ENCODE measurements around the gene PLXNC1. TPM values are rescaled to one million over a fixed set of nuclear protein-coding genes. Genes with fewer than 3 reads are reported as not detected.

PLXNC1 gene
- total and polyA plus RNA-seq, 2 experiments from 2014 or later = 0.78 to 1.9 TPM

DNA sequence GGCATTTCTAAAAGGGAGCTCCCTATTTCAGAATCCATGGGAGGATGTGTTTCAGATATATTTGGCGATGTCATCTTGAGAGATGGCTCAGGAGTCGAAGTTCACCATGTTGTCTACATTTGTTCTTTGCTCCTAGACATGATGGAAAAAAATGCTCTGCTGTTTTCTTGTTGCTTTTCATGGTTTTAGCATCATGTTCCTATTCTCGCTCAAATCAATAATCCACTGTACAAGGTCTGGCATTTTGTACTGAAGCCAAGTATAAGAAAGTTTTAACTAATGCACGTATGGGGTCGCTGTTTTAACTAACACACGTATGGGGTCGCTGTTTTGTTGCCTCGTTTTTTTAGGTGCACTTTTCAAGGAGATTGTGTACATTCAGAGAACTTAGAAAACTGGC lies 60.9 kb downstream of the PLXNC1 start:
- 74 to 76% methylated on average over 8 of the region's 8 CpGs for WGBS, 2 experiments (ENCODE audit: low coverage in 1 of 2, low lambda C conversion rate in 2 of 2, missing lambda C conversion rate in 2 of 2)
- Histone ChIP-seq H3K27me3 (replicated peaks; ENCODE audit: insufficient read depth) (no peaks in the 10 kb centered on the region), H3K36me3 (ENCODE audit: low read depth) (no peaks in the 10 kb centered on the region), H2AFZ (no peak overlapping the region), H3K4me1 (ENCODE audit: insufficient read depth) (0 out of 2 replicates have a peak, but pooled peaks cover 5% of the 10 kb centered on the region), H3F3A (ENCODE audit: insufficient read depth) (no peaks in the 10 kb centered on the region), H3K9ac (no peak overlapping the region), H3K9me2 (ENCODE audit: insufficient read depth) (no peaks in the 10 kb centered on the region), H3K27ac (no peak overlapping the region), H3K79me2 (ENCODE audit: insufficient read depth) (no peaks in the 10 kb centered on the region), H4K20me1 (ENCODE audit: insufficient read depth) (no peaks in the 10 kb centered on the region), H3K4me2 (ENCODE audit: unreplicated experiment) (no peak overlapping the region), H3K9me3 (ENCODE audit: low read depth) (no peaks in the 10 kb centered on the region), H3K4me3 (no peak overlapping the region)
- no peak for DNase-seq
- in situ Hi-C loops (cut with MboI) = no loop called here
- TF ChIP-seq EZH2phosphoT487 (IDR thresholded peaks at IDR 0.05; ENCODE audit: insufficient read depth, low read depth) = no peak
- TF ChIP-seq EZH2 (IDR thresholded peaks at IDR 0.05; ENCODE audit: insufficient read depth, poor library complexity, severe bottlenecking) = no peak

DNA sequence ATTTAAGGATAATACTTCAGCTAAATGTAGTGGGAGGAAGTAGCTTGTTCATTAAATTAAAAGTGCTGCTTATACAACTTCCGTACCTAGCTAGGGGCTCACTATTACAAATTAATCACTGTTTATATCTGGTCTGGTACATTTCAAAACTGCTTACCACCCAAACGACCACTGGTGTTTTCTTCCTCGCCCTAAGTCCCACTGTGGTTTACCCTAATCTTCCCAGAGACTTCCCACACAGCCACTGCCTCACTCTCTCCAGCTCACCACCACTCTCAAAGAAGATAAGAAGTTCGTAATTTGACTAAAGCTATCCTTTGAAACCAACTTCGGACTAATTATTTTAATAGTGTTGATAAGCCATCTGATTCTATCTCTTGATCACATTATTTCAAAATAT lies 62.6 kb downstream of the PLXNC1 start:
- H4K20me1 ChIP-seq (ENCODE audit: insufficient read depth) = no peaks in the 10 kb centered on the region
- no peaks in the 10 kb centered on the region for H3K36me3 ChIP-seq (ENCODE audit: low read depth)
- no peak overlapping the region for H3K4me3 ChIP-seq
- no peaks in the 10 kb centered on the region for H3K9me2 ChIP-seq (ENCODE audit: insufficient read depth)
- 0 out of 2 replicates have a peak, but pooled peaks cover 5% of the 10 kb centered on the region for H3K4me1 ChIP-seq (ENCODE audit: insufficient read depth)
- no peak for DNase-seq
- no peak overlapping the region for H2AFZ ChIP-seq
- no peak overlapping the region for H3K9ac ChIP-seq
- no peaks in the 10 kb centered on the region for H3K9me3 ChIP-seq (ENCODE audit: low read depth)
- H3K27ac ChIP-seq = no peak overlapping the region
- in situ Hi-C loops (cut with MboI) = no loop called here
- no peak for TF ChIP-seq EZH2phosphoT487 (IDR thresholded peaks at IDR 0.05; ENCODE audit: insufficient read depth, low read depth)
- TF ChIP-seq EZH2 (IDR thresholded peaks at IDR 0.05; ENCODE audit: insufficient read depth, poor library complexity, severe bottlenecking) = no peak
- no peaks in the 10 kb centered on the region for H3K79me2 ChIP-seq (ENCODE audit: insufficient read depth)
- no peak overlapping the region for H3K4me2 ChIP-seq (ENCODE audit: unreplicated experiment)
- H3F3A ChIP-seq (ENCODE audit: insufficient read depth) = no peaks in the 10 kb centered on the region
- 71 to 75% methylated on average over 5 of the region's 5 CpGs for WGBS, 2 experiments (ENCODE audit: low coverage in 1 of 2, low lambda C conversion rate in 2 of 2, missing lambda C conversion rate in 2 of 2)
- H3K27me3 ChIP-seq (replicated peaks; ENCODE audit: insufficient read depth) = no peaks in the 10 kb centered on the region

DNA sequence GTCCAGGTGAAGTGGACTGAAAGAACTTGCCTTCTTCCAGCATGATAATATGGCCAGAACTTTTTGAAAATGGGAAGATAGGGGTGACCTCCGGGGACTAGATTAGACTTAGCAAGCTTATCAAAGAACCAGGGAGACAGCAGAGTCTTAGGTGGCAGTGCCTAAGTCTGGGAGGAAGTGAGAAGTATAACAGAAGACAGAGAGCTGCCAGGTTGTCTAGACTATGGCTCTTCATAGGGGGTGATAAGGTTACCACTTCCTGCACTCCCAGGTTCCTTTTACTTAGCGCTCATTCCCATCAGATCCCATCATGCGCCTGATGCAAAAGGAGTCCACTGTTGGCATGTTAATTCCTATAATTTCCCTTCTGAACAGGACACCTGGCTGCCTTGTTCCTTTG lies 69.9 kb downstream of the PLXNC1 start:
- Histone ChIP-seq H3K79me2 (ENCODE audit: insufficient read depth) (no peaks in the 10 kb centered on the region), H2AFZ (no peak overlapping the region), H3K27ac (no peak overlapping the region), H3K9me2 (ENCODE audit: insufficient read depth) (no peaks in the 10 kb centered on the region), H3K36me3 (ENCODE audit: low read depth) (no peaks in the 10 kb centered on the region), H3K4me1 (ENCODE audit: insufficient read depth) (no peaks in the 10 kb centered on the region), H3K4me3 (no peak overlapping the region), H4K20me1 (ENCODE audit: insufficient read depth) (no peaks in the 10 kb centered on the region), H3K27me3 (replicated peaks; ENCODE audit: insufficient read depth) (no peaks in the 10 kb centered on the region; the same call in 1 of the 2 replicates), H3K9me3 (ENCODE audit: low read depth) (no peaks in the 10 kb centered on the region), H3F3A (ENCODE audit: insufficient read depth) (no peaks in the 10 kb centered on the region), H3K4me2 (ENCODE audit: unreplicated experiment) (no peak overlapping the region), H3K9ac (no peak overlapping the region)
- in situ Hi-C loops (cut with MboI) = no loop called here
- TF ChIP-seq EZH2 (IDR thresholded peaks at IDR 0.05; ENCODE audit: insufficient read depth, poor library complexity, severe bottlenecking) = no peak
- no peak for TF ChIP-seq EZH2phosphoT487 (IDR thresholded peaks at IDR 0.05; ENCODE audit: insufficient read depth, low read depth)
- 88 to 91% methylated on average over 3 of the region's 3 CpGs for WGBS, 2 experiments (ENCODE audit: low coverage in 1 of 2, low lambda C conversion rate in 2 of 2, missing lambda C conversion rate in 2 of 2)
- no peak for DNase-seq

DNA sequence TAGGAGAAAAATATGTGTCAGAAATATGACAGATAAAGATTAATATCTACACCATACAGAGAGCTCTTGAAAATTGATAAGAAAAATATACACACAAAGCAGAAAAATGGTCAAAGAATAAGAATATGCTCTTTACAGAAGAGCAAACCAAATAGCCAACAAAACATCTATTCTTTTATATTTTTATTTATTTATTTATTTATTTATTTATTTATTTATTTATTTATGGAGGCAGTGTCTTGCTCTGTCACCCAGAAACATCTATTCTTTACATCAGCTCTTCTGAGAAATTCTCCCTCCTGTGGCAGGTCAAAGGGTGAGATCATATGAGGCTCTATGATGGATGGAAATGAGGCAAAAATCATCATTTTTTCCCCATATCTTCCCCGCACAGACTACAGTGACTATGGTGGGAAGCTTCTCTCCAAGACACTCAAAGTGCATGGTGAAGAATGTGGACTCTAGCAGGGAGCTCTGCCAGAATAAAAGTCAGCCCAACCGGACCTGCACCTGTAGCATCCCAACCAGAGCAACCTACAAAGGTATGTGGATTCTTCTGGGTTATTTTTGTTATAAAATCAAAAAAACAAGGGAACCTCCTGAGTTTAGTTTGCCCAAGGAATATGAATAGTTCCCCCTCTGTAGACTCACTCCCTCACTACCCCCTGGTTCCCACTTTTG lies 71.4 kb downstream of the PLXNC1 start:
- no peak overlapping the region for H3K27ac ChIP-seq
- H2AFZ ChIP-seq = no peak overlapping the region
- 59 to 69% methylated on average over 2 of the region's 2 CpGs for WGBS, 2 experiments (ENCODE audit: low coverage in 1 of 2, low lambda C conversion rate in 2 of 2, missing lambda C conversion rate in 2 of 2)
- no peaks in the 10 kb centered on the region for H3K79me2 ChIP-seq (ENCODE audit: insufficient read depth)
- no peak for TF ChIP-seq EZH2phosphoT487 (IDR thresholded peaks at IDR 0.05; ENCODE audit: insufficient read depth, low read depth)
- TF ChIP-seq EZH2 (IDR thresholded peaks at IDR 0.05; ENCODE audit: insufficient read depth, poor library complexity, severe bottlenecking) = no peak
- no peaks in the 10 kb centered on the region for H3F3A ChIP-seq (ENCODE audit: insufficient read depth)
- no peak for DNase-seq
- no peaks in the 10 kb centered on the region for H4K20me1 ChIP-seq (ENCODE audit: insufficient read depth)
- no peaks in the 10 kb centered on the region for H3K4me1 ChIP-seq (ENCODE audit: insufficient read depth)
- no peaks in the 10 kb centered on the region for H3K36me3 ChIP-seq (ENCODE audit: low read depth)
- H3K4me2 ChIP-seq (ENCODE audit: unreplicated experiment) = no peak overlapping the region
- no peaks in the 10 kb centered on the region for H3K9me3 ChIP-seq (ENCODE audit: low read depth)
- H3K9me2 ChIP-seq (ENCODE audit: insufficient read depth) = no peaks in the 10 kb centered on the region
- H3K27me3 ChIP-seq (replicated peaks; ENCODE audit: insufficient read depth) = no peaks in the 10 kb centered on the region; the same call in 1 of the 2 replicates
- in situ Hi-C loops (cut with MboI) = no loop called here
- no peak overlapping the region for H3K4me3 ChIP-seq
- H3K9ac ChIP-seq = no peak overlapping the region
